GM18861 (cell line): Measurements from ENCODE around the gene RARS2.
"Not testable (repeated sequence)": the region's sequence is repeated elsewhere in the genome, so short reads cannot be mapped to it uniquely, and the experiment has no call there.

Source experiments
- ATAC-seq: cut with Tn5 transposase; IDR thresholded peaks from one replicate; pipeline ENCODE4 v1.9.1; 2021; ENCODE audit not compliant: unreplicated experiment

The RARS2 gene, protein sequence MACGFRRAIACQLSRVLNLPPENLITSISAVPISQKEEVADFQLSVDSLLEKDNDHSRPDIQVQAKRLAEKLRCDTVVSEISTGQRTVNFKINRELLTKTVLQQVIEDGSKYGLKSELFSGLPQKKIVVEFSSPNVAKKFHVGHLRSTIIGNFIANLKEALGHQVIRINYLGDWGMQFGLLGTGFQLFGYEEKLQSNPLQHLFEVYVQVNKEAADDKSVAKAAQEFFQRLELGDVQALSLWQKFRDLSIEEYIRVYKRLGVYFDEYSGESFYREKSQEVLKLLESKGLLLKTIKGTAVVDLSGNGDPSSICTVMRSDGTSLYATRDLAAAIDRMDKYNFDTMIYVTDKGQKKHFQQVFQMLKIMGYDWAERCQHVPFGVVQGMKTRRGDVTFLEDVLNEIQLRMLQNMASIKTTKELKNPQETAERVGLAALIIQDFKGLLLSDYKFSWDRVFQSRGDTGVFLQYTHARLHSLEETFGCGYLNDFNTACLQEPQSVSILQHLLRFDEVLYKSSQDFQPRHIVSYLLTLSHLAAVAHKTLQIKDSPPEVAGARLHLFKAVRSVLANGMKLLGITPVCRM

DNA sequence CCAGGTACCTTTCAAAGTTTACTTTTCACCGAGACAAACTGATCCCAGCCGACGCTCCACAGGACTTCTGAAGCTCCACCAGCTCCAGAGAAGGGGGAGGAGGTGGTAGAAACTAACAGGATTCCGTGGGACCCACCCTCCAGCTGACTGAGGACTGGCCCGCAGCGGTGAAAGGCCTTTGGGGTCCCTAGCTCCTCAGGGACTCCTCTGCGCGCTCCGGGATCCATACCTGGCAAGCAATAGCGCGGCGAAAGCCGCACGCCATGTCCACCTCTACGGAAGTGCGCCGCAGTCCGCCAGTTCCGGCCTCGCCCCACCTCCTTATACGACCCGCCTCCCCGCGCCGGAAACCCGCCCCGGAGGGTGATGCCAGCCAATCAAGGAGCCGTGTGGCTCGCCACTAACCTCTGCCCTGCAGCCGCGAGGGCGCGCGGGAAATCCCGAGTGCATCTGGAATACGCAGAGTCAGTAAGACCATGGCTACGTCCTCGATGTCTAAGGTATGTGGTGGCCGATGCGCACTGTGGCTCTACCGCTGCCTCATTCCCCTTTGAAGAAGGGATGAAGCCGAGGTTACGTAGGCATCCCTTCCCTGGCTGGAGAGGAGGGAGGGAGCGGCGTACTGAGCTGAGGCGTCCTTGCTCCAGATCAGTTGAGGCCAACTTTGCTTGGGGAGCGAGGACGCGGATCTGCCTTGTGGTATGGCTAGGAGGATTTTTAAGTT, at the start of gene RARS2, which contains the start of gene ORC3:
RARS2 (minus strand) TSS at position 295 of the 724 bp plus-strand sequence; CDS start at position 265, 30 bp downstream.
ORC3 (plus strand) TSS at position 443 of the 724 bp plus-strand sequence; CDS start at position 477, 34 bp downstream.
- ATAC-seq = peak; percentile 99

DNA sequence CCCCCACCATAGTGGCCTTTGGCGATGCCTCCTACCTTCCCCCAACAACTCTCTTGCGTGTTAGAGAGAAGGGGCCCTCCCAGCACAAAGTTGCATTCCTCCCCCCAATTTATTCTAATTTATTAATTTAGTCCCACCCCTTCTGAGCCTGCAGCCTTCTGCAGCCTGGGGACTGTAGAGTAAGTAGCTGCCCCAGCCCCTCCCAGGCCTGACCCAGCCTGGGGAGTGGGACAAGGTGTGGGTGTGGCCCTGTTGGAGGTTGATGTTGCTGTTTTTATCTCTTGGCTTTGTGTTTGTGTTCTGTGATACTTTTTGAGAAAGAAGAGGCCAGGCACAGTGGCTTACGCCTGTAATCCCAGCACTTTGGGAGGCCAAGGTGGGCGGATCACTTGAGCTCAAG, 49.6 kb upstream of the RARS2 start:
- no peak for ATAC-seq

- no peak for ATAC-seq
Observed at GRCh38 chr6:87637106-87637505, 47.3 kb upstream of the RARS2 start.

GRCh38 chr6:87636315-87636714, 46.5 kb upstream of the RARS2 start:
- no peak for ATAC-seq

- ATAC-seq = no peak
Observed at GRCh38 chr6:87633851-87634250, 44.1 kb upstream of the RARS2 start.

GRCh38 chr6:87630746-87631145, 41.0 kb upstream of the RARS2 start:
- ATAC-seq = no peak

GRCh38 chr6:87628881-87629280, 39.1 kb upstream of the RARS2 start:
- no peak for ATAC-seq

DNA sequence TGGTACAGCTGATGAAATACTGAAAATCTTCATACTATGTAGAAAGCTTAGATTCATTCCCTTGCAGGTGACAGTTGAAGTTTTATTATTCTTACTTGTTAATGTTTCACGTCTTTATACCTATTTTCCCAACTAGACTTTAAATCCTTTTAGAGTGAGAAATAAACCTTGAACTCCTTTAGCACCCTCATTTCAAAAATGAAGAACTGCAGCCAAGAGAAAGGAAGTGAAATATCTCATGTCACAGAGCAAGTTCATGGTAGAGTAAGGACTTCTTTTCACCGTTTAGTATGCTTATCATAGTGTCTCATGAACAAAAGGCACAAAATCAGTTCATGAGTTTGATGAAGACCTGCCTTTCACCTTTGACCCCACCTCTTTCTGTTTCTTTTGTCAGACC, 38.6 kb upstream of the RARS2 start:
- ATAC-seq = no peak

- no peak for ATAC-seq
Observed at GRCh38 chr6:87623248-87623647, 33.5 kb upstream of the RARS2 start.

DNA sequence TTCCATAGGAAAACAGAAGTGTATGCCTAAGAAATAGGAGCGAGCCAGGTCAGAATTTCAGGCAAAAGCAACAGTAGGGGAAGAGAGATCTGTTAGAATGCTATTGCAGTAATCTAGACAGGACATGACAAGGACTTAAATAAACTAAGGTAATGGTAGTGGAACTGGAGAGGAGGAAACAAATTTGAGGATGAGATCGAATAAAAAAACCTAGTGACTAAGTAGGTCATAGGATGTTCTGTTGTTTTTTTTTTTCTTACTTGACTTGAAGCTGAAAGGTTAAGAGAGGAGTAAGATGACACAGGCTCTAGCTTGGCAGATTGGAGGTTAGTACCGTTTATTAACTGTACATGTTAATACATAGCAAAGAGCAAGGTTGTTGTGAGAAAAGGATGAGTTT, 28.7 kb upstream of the RARS2 start:
- no peak for ATAC-seq

DNA sequence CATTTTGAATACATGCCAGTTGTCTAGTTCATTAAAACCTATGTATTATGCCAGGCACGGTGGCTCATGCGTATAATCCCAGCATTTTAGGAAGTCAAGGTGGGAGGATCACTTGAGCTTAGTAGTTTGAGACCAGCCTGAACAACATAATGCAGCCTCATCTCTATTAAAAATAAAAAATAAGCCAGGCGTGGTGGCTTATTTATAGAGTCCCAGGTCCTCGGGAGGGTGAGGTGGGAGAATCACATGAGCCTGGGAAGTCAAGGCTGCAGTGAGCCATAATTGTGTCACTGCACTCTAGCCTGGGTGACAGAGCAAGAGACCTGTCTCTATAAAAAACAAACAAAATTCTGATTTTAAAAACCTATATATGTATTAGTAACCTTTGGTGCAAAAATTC, 27.6 kb upstream of the RARS2 start:
- no peak for ATAC-seq

DNA sequence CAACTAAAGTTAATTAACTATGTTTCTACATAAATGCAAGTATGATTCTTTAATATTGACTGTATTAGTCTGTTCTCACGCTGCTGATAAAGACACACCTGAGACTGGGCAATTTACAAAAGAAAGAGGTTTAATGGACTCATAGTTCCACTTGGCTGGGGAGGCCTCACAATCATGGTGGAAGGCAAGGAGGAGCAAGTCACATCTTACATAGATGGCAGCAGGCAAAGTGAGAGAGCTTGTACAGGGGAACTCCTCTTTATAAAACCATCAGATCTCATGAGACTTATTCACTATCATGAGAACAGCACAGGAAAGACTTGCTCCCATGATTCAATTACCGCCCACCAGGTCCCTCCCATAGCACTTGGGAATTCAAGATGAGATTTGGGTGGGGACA, 23.2 kb upstream of the RARS2 start:
- not testable (repeated sequence) for ATAC-seq

DNA sequence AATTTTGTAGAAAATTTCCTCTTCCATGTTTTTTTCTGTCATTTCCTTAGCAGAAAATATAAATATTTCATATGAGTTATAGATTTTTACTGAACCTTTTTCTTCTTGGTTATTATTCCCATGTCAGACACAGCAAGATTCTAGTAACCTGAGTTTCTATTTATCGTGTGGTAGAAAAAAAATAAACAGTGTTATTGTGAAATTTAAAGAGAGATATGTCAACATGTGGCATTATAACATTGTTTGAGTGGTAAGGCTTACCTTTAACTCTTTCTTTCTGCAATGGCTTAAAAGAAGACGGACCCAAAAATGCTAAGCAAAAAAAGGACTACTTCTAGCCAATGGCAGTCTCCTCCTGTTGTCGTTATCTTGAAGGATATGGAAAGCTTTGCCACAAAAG, 19.0 kb upstream of the RARS2 start:
- no peak for ATAC-seq

- no peak for ATAC-seq
Observed at GRCh38 chr6:87606199-87606598, 16.4 kb upstream of the RARS2 start.

DNA sequence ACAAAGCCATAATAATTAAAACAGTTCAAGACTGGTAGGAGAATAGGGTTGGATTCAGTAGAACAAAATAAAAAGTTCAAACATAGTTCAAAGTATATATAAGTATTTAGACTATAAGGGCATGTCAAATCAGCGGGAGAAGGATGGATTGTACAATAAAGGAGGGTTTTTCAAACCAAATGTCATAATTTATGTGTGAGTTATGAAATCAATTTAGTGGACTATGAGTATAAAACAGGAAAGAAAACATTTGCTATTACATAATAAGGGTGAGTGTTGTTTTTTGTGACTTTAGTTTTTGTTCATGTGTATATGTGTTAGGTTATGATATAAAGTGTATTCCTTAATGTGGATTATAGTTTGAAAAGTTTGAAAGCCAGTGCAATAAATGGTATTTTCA, 10.8 kb upstream of the RARS2 start:
- ATAC-seq = no peak

DNA sequence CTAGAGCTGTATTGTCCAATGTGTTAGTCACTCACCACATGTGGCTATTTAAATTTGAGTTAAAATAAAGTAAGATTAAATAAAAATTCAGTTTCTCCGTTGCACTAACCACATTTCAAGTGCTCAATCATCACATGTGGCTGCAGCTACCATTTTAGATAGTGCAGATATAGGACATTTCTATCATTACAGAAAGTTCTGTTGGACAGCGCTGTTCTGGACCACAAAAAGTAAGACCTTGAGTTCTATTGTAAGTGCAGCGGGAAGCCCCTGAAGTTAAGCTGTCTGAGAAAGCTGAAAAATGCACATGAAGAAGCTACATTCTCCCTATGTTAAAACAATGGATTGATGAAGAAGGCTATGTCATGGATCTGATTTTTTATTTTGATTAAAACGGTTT, 1.2 kb upstream of the RARS2 start:
- ATAC-seq = no peak

- ATAC-seq = no peak
Observed at GRCh38 chr6:87590417-87590880, 662 bp upstream of the RARS2 start.

DNA sequence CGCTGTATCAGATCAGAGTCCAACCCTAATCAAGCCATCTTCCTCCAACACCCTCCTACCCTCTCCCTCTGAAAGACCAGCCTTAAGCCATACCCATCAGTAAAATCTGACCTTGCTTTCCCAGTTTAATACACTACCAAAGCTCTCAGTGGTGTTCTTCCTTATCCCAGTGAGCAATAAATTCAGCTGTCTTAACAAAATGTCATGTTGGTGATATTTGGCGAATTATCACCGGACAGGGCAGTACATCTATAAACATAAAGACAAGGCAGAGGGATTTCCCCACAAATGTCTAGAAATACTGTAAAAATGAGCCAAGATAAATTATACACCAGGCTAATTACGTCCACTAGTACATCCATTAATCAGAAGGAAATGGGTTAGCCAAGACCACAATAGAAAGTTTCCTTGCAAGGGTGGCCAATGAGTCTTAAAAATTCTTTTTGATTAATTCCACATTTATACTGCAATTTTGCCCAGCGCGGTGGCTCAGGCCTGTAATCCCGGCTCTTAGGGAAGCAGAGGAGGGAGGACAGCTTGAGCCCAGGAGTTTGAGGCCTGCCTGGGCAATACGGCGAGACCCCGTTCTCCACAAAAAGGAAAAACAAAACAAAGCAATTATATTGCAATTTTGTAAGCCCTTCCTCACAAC, 905 bp downstream of the RARS2 start:
- no peak for ATAC-seq

- ATAC-seq = no peak
Observed at GRCh38 chr6:87586371-87587077, 3.3 kb downstream of the RARS2 start.

DNA sequence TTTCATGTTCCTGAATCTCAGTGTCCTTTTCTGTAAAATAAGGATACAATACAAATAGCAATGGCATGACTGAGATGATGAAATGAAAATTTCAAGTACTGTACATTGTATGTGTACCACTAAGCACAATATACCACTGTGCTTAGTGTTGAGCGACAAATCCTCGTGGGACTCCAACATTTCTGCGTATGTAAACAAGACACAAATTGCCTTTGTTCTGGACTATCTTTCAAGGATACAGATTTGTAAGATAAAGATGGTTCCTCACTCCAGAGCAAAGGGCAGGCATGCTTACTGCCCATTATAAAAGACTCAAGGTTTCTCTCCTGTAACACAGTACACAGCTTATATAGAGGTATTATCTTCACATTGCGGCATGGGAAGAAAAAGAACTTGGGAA, 6.0 kb downstream of the RARS2 start:
- ATAC-seq = no peak

DNA sequence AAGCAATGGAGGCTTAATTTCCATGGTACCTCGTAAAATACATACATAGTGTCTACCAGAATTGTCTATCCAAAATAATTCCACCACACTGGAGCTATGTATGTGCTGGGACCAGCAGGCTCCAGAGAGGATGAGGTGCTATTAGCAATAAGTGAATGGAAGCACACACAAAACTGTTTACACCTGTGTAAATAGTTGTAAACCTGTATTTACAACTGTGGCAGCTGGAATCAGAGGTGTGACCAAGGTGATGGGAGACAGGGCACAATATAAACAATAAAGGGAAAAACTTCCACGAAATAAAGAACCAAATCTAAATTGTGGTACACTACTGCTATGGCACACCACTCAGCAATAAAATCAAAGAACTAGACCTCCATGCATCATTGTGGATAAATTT, 14.4 kb downstream of the RARS2 start:
- no peak for ATAC-seq
